ENCODE measurements around the gene AXL.

Gene AXL

DNA sequence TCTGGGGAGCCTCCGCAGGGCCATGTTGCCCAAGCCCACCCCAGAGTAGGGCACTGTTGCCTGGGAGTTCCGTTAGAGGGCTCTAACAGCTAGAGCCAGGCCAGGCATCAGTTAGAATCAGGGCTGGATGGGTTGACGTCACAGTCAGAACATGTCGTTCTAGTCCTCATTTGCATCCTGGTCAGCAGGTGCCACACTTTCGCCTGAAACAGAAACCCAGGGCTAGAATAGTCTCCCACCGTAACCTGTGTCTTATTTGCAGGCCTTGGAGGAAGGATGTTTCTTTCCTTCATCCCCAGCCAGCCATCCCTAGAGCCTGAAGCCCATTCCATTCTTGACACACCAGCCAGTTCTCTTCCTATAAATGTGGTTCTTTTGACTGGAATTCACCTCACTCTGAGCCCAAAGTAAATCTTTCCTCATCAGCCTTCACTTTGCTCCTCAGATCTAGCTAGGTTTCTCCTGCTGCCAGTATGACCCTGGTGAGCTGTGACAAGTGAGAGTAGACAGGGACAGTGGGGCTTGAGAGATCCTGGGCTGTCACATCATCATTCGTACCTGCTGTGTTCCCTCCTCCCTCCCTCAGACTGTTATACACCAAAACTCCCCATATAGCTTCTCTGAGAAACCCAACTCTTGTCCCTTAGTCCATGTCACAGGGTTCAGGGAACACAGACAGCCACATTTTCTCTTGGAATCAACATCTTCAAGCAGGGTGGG lies 78.8 kb downstream of the AXL start:
- TF ChIP-seq ZC3H10 (CRISPR knock-in tag; IDR thresholded peaks at IDR 0.05) (no peak), BACH2 (CRISPR knock-in tag; IDR thresholded peaks at IDR 0.05; ENCODE audit: borderline replicate concordance) (no peak), ARNTL (CRISPR knock-in tag; IDR thresholded peaks at IDR 0.05; ENCODE audit: borderline replicate concordance, low read depth) (no peak), TCF4 (CRISPR knock-in tag; IDR thresholded peaks at IDR 0.05; ENCODE audit: borderline replicate concordance) (no peak), TOX (CRISPR knock-in tag; IDR thresholded peaks at IDR 0.05; ENCODE audit: borderline replicate concordance) (no peak), ZNF70 (CRISPR knock-in tag; IDR thresholded peaks at IDR 0.05) (no peak), ZNF565 (CRISPR knock-in tag; conservative IDR thresholded peaks at IDR 0.05; ENCODE audit: low read depth) (no peak), CSDC2 (CRISPR knock-in tag; IDR thresholded peaks at IDR 0.05) (no peak), ZNF8 (CRISPR knock-in tag; IDR thresholded peaks at IDR 0.05) (no peak)
- TF ChIP-seq, protein P1, sequence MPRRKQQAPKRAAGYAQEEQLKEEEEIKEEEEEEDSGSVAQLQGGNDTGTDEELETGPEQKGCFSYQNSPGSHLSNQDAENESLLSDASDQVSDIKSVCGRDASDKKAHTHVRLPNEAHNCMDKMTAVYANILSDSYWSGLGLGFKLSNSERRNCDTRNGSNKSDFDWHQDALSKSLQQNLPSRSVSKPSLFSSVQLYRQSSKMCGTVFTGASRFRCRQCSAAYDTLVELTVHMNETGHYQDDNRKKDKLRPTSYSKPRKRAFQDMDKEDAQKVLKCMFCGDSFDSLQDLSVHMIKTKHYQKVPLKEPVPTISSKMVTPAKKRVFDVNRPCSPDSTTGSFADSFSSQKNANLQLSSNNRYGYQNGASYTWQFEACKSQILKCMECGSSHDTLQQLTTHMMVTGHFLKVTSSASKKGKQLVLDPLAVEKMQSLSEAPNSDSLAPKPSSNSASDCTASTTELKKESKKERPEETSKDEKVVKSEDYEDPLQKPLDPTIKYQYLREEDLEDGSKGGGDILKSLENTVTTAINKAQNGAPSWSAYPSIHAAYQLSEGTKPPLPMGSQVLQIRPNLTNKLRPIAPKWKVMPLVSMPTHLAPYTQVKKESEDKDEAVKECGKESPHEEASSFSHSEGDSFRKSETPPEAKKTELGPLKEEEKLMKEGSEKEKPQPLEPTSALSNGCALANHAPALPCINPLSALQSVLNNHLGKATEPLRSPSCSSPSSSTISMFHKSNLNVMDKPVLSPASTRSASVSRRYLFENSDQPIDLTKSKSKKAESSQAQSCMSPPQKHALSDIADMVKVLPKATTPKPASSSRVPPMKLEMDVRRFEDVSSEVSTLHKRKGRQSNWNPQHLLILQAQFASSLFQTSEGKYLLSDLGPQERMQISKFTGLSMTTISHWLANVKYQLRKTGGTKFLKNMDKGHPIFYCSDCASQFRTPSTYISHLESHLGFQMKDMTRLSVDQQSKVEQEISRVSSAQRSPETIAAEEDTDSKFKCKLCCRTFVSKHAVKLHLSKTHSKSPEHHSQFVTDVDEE (CRISPR knock-in tag; IDR thresholded peaks at IDR 0.05) = no peak
- TF ChIP-seq, protein P2, sequence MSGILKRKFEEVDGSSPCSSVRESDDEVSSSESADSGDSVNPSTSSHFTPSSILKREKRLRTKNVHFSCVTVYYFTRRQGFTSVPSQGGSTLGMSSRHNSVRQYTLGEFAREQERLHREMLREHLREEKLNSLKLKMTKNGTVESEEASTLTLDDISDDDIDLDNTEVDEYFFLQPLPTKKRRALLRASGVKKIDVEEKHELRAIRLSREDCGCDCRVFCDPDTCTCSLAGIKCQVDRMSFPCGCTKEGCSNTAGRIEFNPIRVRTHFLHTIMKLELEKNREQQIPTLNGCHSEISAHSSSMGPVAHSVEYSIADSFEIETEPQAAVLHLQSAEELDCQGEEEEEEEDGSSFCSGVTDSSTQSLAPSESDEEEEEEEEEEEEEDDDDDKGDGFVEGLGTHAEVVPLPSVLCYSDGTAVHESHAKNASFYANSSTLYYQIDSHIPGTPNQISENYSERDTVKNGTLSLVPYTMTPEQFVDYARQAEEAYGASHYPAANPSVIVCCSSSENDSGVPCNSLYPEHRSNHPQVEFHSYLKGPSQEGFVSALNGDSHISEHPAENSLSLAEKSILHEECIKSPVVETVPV (CRISPR knock-in tag; IDR thresholded peaks at IDR 0.05) = no peak
- ATAC-seq = no peak

GRCh38 chr19:41298348-41298964 lies 79.4 kb downstream of the AXL start:
- ATAC-seq = peak; percentile 56
- TF ChIP-seq GLIS3 (CRISPR knock-in tag; IDR thresholded peaks at IDR 0.05) (no peak), ZFP3 (CRISPR knock-in tag; IDR thresholded peaks at IDR 0.05) (no peak), PPARA (CRISPR knock-in tag; IDR thresholded peaks at IDR 0.05; ENCODE audit: borderline replicate concordance) (no peak), ZNF8 (CRISPR knock-in tag; IDR thresholded peaks at IDR 0.05) (no peak), ESRRG (CRISPR knock-in tag; IDR thresholded peaks at IDR 0.05) (no peak), ZFP30 (CRISPR knock-in tag; IDR thresholded peaks at IDR 0.05) (no peak), OSR1 (CRISPR knock-in tag; IDR thresholded peaks at IDR 0.05) (no peak), ZNF70 (CRISPR knock-in tag; IDR thresholded peaks at IDR 0.05) (no peak), CREB5 (CRISPR knock-in tag; IDR thresholded peaks at IDR 0.05; ENCODE audit: low read depth) (no peak), RARB (CRISPR knock-in tag; IDR thresholded peaks at IDR 0.05) (no peak), POU6F1 (CRISPR knock-in tag; IDR thresholded peaks at IDR 0.05; ENCODE audit: borderline replicate concordance, low read depth) (no peak)
- TF ChIP-seq, protein P2 (CRISPR knock-in tag; IDR thresholded peaks at IDR 0.05) = no peak
